Smooth muscle cell of the brain vasculature (primary cell): ENCODE measurements around the gene EEFSEC.

Experiments
- DNase-seq: peaks from one replicate; pipeline ENCODE4 v3.0.0-alpha.2; 2012; ENCODE audit warnings: low read depth, low spot score

Gene EEFSEC

GRCh38 chr3:128182656-128183055, 29.4 kb downstream of the EEFSEC start:
- no peak for DNase-seq

GRCh38 chr3:128185630-128186447, 32.6 kb downstream of the EEFSEC start:
- DNase-seq = no peak

DNA sequence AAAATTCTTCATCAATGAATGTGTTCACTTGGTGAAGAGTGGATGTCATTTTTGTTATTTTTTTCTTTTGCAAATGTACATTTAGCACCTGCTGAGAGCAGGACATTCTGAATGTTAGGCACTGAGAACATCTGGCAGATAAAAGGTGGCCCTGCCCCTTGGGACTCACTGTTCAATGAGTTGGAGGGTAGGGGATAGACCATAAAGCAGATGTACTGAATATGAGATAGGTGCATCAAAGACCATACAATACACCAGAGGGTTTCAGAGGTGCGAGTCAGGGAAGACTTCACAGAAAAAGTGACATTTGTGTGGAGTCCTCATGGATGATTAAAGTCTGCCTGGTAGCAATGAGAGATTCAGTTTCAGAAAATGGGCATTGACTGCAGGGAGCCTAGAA, 34.2 kb downstream of the EEFSEC start:
- no peak for DNase-seq

GRCh38 chr3:128188326-128188725, 35.0 kb downstream of the EEFSEC start:
- DNase-seq = no peak

DNA sequence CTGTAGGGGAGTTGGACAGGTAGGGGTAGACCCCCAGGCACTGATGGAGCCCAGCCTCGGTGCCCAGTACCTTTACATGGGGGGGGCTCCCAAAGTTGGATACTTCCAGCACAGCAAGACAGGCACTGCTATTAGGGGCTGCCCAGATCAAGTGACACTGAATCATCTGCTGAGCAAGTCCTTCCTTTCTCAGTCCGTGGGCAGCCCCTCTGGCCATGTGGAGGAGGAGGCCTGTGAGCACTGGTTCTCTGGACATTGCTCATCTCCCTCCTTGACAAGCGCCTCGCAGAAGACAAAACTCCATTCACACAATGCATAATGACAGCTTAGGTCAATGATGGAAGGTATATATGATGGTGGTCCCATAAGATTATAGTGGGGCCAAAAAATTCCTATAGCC, 35.7 kb downstream of the EEFSEC start:
- DNase-seq = no peak

DNA sequence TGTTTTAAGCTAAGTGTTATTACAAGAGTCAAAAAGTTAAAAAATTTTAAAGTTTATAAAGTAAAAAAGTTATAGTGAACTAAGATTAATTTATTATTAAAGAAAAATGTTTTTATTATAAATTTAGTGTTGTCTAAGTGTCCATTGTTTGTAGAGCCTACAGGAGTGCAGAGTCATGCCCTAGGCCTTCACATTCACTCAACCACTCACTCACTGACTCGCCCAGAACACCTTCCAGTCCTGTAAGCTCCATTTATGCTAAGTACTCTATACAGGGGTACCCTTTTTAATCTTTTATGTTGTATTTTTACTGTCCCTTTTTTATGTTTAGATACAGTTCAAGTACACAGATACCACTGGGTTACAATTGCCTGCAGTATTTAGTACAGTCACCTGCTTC, 37.2 kb downstream of the EEFSEC start:
- DNase-seq = no peak

- DNase-seq = no peak
These were observed 38.9 kb downstream of the EEFSEC start for GRCh38 chr3:128192131-128192530.

- DNase-seq = no peak
These were observed 39.9 kb downstream of the EEFSEC start for GRCh38 chr3:128193168-128193567.

- DNase-seq = no peak
These were observed 41.6 kb downstream of the EEFSEC start for GRCh38 chr3:128194843-128195242.

GRCh38 chr3:128195369-128195768, 42.1 kb downstream of the EEFSEC start:
- DNase-seq = no peak

DNA sequence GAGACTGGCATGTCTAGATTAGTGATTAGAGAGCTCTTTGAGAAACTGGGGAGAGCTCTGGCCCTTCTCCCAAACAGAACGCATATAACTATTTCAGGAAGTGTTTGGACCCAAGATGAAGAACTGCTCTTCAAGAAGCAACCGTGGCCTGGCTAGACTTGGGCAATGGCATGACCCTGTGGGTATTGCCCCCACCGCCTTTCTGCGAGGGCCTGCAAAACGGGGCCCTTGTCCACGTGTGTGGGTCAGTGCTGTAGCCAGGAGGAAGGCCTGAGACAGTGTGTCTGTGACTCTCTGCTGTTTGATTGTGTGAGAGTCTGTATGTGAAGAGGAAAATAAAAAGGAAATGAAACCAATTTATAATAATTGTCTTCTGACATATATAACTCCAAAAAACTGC, 42.5 kb downstream of the EEFSEC start:
- no peak for DNase-seq

GRCh38 chr3:128196647-128197046, 43.4 kb downstream of the EEFSEC start:
- no peak for DNase-seq

GRCh38 chr3:128197855-128198254, 44.6 kb downstream of the EEFSEC start:
- DNase-seq = no peak

- DNase-seq = no peak
These were observed 45.0 kb downstream of the EEFSEC start for GRCh38 chr3:128198313-128198712.

DNA sequence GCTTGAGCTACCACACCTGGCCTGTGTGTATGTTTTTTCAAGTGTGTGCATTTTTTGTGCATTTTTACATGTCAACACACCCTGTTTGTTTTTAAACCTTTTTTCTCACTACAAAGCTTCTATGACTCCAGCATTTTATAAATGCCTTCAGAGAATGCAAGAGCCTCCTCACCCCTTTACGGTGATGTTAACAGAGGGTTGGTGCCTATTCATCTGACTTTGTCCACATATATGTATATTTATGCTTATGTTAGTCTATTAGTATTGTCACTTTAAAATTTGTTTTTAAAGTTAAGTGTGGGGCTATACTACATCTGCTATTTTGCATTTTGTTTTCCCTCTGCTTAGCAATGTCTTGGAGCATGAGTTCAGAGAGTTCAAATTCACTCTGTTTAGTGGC, 45.8 kb downstream of the EEFSEC start:
- DNase-seq = no peak

GRCh38 chr3:128201158-128201755, 48.0 kb downstream of the EEFSEC start:
- DNase-seq = no peak

- no peak for DNase-seq
These were observed 49.9 kb downstream of the EEFSEC start for GRCh38 chr3:128203169-128203568.

DNA sequence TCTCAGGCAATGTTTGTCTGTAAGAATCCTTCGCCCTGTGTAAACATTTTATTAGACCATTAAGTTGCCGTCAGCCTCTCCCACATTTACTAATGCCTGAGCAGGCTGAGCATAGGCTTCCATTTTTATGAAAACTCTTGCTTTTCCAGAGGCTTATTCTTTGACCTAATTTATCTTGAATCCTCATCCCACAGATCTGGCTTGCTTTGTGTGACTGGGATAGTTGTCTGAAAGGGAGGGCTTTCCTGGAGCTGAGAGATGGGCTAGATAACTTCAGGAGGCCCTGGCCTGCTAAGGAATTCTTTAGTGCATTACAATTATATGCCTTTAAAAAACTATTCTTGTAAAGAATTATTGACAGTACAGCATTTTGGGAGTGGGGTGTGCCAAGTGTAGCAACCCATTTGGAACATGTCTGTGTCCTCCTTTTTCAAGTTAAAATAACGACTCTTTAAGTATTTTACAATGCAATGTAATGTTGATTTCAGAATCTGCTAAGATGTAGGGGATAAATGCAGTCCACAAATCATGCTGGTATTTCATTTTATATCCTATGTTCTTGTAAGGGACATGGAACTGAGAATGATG, 52.4 kb downstream of the EEFSEC start:
- no peak for DNase-seq

- no peak for DNase-seq
These were observed 54.7 kb downstream of the EEFSEC start for GRCh38 chr3:128207951-128208350.

DNA sequence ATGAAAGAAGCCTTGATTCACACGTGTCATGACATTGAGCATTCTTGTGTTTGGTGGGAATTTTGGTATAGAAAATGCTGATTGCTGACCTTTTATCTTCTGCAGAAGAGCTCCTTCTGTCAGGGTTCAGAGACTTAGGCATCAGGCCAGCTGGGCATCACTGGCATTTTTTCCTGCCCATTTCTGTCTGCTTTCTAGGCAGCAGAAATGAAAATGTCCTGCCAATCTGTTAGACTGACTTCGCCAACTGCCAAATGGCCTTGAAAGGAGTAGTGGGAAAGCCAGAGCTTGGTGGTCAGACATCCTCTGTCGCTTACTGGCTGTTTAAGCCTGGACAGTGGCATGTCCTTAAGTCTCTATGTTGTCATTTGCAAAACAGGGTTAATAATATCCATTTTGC, 57.4 kb downstream of the EEFSEC start:
- no peak for DNase-seq

DNA sequence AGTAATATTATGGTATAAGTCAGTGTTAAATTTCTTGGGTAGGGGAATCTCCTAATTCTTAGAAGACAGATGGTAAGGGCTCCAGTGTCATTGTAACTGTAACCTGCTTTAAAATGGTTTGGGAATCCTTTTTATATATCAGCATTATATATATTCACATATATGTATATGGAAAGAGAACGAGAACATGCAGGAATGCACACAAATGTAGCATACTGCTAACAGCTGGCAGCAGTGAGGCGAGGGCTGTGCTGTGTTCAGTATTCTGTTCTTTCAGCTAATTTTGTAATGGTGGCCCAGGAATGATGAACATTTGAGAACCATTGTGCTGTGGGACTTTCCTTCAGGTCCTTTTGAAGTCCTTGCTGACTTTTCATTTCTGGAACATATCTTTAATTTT, 60.8 kb downstream of the EEFSEC start:
- no peak for DNase-seq

DNA sequence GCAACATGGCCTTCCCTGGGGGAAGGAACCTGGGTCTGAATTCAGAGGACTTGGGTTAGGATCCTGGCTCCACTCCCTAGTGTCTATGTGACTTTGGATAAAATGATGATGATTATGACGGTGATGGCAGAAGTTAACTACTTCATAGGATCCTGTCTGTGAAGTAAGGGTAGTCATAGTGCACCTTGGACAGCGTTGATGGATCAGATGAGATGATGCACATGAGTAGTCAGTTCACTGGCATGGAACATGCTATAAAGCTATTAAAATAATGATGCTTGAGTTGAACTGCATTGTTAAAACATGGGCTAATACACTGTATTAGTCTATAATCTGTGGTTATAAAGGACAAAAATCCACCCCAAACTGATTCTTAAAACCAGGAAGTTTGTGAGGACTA, 62.0 kb downstream of the EEFSEC start:
- DNase-seq = no peak
